Measurements from ENCODE around the gene ARHGEF12. TPM values are rescaled to one million over a fixed set of nuclear protein-coding genes. Genes with fewer than 3 reads are reported as not detected.

The ARHGEF12 gene
- total RNA-seq, 1 experiment from 2014 or later = 132 TPM

DNA sequence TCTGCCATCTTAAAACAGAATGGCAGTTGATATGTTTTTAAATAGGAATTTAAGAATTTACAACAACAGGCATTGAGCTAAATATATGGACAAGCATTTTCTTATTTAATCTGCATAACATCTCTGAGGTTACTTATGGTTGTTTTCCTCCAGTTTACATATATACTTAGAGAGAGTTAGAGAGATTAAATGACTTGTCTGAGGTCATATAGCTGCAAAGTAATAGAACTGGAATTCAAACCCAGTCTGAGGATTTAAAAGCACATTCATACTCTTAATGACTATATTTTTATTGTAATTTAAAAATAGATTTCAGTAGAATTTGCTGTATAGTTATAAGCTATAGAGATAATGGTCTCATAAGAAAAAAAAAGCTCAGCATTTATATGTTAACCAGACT, 93.9 kb downstream of the ARHGEF12 start:
- POLR2A ChIA-PET (ENCODE audit: low non-redundant PET) = no interaction called here
- DNase-seq (ENCODE audit: low spot score) = no peak
- CTCF ChIA-PET = no interaction called here
- no TSS peak for BruUV-seq (replicated peaks)
- no peaks in the 10 kb centered on the region for H3K9me3 ChIP-seq (ENCODE audit: low read depth, low read length, poor library complexity, severe bottlenecking)
- TF ChIP-seq EZH2 (IDR thresholded peaks at IDR 0.05; ENCODE audit: borderline replicate concordance, low read depth, low read length, poor library complexity, severe bottlenecking) = no peak
- TF ChIP-seq, protein P1, sequence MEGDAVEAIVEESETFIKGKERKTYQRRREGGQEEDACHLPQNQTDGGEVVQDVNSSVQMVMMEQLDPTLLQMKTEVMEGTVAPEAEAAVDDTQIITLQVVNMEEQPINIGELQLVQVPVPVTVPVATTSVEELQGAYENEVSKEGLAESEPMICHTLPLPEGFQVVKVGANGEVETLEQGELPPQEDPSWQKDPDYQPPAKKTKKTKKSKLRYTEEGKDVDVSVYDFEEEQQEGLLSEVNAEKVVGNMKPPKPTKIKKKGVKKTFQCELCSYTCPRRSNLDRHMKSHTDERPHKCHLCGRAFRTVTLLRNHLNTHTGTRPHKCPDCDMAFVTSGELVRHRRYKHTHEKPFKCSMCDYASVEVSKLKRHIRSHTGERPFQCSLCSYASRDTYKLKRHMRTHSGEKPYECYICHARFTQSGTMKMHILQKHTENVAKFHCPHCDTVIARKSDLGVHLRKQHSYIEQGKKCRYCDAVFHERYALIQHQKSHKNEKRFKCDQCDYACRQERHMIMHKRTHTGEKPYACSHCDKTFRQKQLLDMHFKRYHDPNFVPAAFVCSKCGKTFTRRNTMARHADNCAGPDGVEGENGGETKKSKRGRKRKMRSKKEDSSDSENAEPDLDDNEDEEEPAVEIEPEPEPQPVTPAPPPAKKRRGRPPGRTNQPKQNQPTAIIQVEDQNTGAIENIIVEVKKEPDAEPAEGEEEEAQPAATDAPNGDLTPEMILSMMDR (conservative IDR thresholded peaks at IDR 0.05; ENCODE audit: low read depth, low read length) = no peak
- H3K36me3 ChIP-seq (ENCODE audit: insufficient read depth, low read length, poor library complexity, severe bottlenecking) = peaks cover 8% of the 10 kb centered on the region
- H3K4me1 ChIP-seq (ENCODE audit: insufficient read depth, low read length, poor library complexity, severe bottlenecking) = peaks cover 8% of the 10 kb centered on the region
- H3K27me3 ChIP-seq (replicated peaks; ENCODE audit: insufficient read depth, low read depth, low read length, poor library complexity) = no peaks in the 10 kb centered on the region
- intact Hi-C loops (cut with micrococcal nuclease; ENCODE audit: unreplicated experiment) = loop anchor here (5.0 kb wide), 1 partner anchor 93 kb away; the partner anchor contains the start of gene ARHGEF12
- no peak overlapping the region for H3K27ac ChIP-seq (ENCODE audit: low read depth, low read length, poor library complexity, severe bottlenecking)
- H3K4me3 ChIP-seq (ENCODE audit: low read depth, low read length, poor library complexity, severe bottlenecking) = no peak overlapping the region

DNA sequence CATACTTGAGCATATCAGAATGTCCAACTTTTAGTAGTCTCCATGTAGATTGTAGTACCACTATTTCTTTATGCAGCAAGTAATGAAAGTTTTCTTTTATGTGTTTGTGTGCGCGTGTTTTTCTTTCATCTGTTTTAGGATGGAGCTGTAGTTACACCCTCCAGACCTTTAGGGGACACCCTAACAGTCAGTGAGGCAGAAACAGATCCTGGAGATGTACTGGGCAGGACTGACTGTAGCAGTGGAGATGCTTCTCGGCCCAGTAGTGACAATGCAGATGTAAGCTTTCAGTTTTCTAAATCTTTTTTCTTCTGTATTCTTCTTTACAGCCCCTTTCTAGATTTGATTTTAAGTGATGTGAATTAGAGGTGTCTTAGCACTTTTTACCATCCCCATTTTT, 95.4 kb downstream of the ARHGEF12 start:
- DNase-seq (ENCODE audit: low spot score) = peak; percentile 80
- BruUV-seq (replicated peaks) = no TSS peak
- POLR2A ChIA-PET (ENCODE audit: low non-redundant PET) = no interaction called here
- H3K4me3 ChIP-seq (ENCODE audit: low read depth, low read length, poor library complexity, severe bottlenecking) = no peak overlapping the region
- H3K4me1 ChIP-seq (ENCODE audit: insufficient read depth, low read length, poor library complexity, severe bottlenecking) = peaks cover 8% of the 10 kb centered on the region
- peak overlapping the region; percentile 62 for H3K27ac ChIP-seq (ENCODE audit: low read depth, low read length, poor library complexity, severe bottlenecking)
- TF ChIP-seq, protein P1 (conservative IDR thresholded peaks at IDR 0.05; ENCODE audit: low read depth, low read length) = peak; percentile 47
- no peak for TF ChIP-seq EZH2 (IDR thresholded peaks at IDR 0.05; ENCODE audit: borderline replicate concordance, low read depth, low read length, poor library complexity, severe bottlenecking)
- no peaks in the 10 kb centered on the region for H3K9me3 ChIP-seq (ENCODE audit: low read depth, low read length, poor library complexity, severe bottlenecking)
- intact Hi-C loops (cut with micrococcal nuclease; ENCODE audit: unreplicated experiment) = loop anchor here (5.0 kb wide), 1 partner anchor 94 kb away; the partner anchor contains the start of gene ARHGEF12
- H3K27me3 ChIP-seq (replicated peaks; ENCODE audit: insufficient read depth, low read depth, low read length, poor library complexity) = no peaks in the 10 kb centered on the region
- peaks cover 4% of the 10 kb centered on the region for H3K36me3 ChIP-seq (ENCODE audit: insufficient read depth, low read length, poor library complexity, severe bottlenecking)
- CTCF ChIA-PET = interaction anchor here (0.7 kb wide), 1 partner anchor 107 kb away, joined by 3 read pairs; the partner anchor contains the start of gene TLCD5

DNA sequence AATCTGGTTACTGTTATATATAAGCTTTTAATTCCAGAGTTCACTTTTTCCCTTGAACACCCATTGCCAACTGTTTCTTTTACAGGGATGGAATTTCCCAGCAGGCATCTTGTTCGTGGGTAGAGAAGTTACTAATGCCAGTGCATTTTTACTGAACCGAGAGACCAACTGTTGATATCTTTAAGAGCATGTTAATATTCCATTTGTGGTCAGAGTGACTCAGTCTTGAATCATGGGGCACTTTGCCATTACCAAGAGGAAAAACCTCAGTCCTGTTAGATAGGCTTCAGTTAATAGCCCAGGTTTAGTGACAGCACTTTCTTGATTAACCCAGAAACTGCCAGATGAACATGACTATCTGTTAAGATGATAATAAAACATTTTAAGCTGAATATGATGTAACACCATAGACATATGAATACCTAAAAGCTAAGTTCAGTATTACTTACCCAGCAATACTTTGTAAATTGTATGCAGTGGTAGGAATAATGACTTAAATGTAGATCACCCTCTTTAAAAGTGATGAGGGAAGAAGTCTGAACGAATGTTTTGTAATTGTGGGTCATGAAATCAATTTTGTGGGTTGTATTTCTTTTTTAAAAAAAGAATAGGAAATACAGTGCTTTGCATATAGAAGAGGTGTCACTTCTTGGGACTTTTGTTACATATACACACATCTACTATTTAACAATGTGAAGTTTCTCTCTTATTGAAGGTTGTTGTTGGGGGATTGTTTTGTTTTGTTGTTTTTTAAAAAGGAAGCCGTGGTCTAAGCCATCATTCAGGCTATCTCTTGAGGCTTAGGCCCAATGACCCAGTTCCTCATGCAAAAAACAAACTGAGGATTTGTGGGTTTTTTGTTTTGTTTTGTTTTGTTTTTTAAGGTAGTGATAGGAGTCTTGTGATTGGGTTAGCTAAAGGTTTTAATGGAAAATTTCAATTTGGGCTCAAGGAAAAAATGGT, 96.1 kb downstream of the ARHGEF12 start:
- DNase-seq (ENCODE audit: low spot score) = peak; percentile 92
- no peaks in the 10 kb centered on the region for H3K27me3 ChIP-seq (replicated peaks; ENCODE audit: insufficient read depth, low read depth, low read length, poor library complexity)
- ChIA-PET POLR2A (ENCODE audit: low non-redundant PET) (no interaction called here), CTCF (interaction anchor here (0.7 kb wide), 1 partner anchor 107 kb away, joined by 3 read pairs; the partner anchor contains the start of gene TLCD5)
- no peak for TF ChIP-seq EZH2 (IDR thresholded peaks at IDR 0.05; ENCODE audit: borderline replicate concordance, low read depth, low read length, poor library complexity, severe bottlenecking)
- TF ChIP-seq, protein P1 (conservative IDR thresholded peaks at IDR 0.05; ENCODE audit: low read depth, low read length) = no peak
- H3K4me1 ChIP-seq (ENCODE audit: insufficient read depth, low read length, poor library complexity, severe bottlenecking) = peaks cover 8% of the 10 kb centered on the region
- no peaks in the 10 kb centered on the region for H3K9me3 ChIP-seq (ENCODE audit: low read depth, low read length, poor library complexity, severe bottlenecking)
- BruUV-seq (replicated peaks) = TSS peak; percentile 63
- H3K36me3 ChIP-seq (ENCODE audit: insufficient read depth, low read length, poor library complexity, severe bottlenecking) = peaks cover 4% of the 10 kb centered on the region
- intact Hi-C loops (cut with micrococcal nuclease; ENCODE audit: unreplicated experiment) = loop anchor here (5.0 kb wide), 1 partner anchor 95 kb away; the partner anchor contains the start of gene ARHGEF12
- peak overlapping the region; percentile 62 for H3K27ac ChIP-seq (ENCODE audit: low read depth, low read length, poor library complexity, severe bottlenecking)
- H3K4me3 ChIP-seq (ENCODE audit: low read depth, low read length, poor library complexity, severe bottlenecking) = no peak overlapping the region
